Germinal center (tissue), 1 donor: ENCODE data around the gene MT1H.
"Not testable (repeated sequence)": the region's sequence is repeated elsewhere in the genome, so short reads cannot be mapped to it uniquely, and the experiment has no call there.

Experiments used
- DNase-seq: peaks from one replicate; pipeline ENCODE4 v3.0.0; 2012; ENCODE audit warnings: mixed read lengths, low spot score

Gene MT1H

GRCh38 chr16:56684926-56685590, 15.4 kb downstream of the MT1H start:
- DNase-seq: no peak

DNA sequence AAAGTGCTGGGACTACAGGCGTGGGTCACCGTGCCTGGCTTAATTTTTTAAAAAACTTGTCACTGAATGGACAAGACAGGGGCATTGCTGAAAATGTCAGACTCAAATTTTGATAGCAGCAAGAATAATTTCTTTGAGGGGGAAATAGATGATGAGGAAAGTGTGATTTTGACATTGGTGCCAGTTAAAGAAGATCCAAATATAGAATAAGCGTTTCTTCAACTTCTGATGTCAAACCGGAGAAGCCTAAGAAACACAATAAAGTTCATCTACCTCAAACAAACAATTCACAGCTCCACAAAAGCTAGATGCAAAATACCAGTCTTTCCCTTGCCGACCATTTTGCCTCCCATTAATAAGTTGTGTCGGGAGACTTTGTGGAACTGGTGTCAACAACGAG, 17.1 kb downstream of the MT1H start:
- DNase-seq: no peak

GRCh38 chr16:56688762-56689161, 19.1 kb downstream of the MT1H start:
- DNase-seq: no peak

- DNase-seq: no peak
Observed at GRCh38 chr16:56689171-56689570, 19.6 kb downstream of the MT1H start.

- DNase-seq: no peak
Observed at GRCh38 chr16:56690420-56691122, 21.0 kb downstream of the MT1H start.

GRCh38 chr16:56691885-56692284, 22.3 kb downstream of the MT1H start:
- DNase-seq: no peak

- no peak for DNase-seq
Observed at GRCh38 chr16:56695246-56695645, 25.6 kb downstream of the MT1H start.

GRCh38 chr16:56697456-56698155, 28.0 kb downstream of the MT1H start:
- DNase-seq: no peak

- DNase-seq: no peak
Observed at GRCh38 chr16:56700195-56700594, 30.6 kb downstream of the MT1H start.

- no peak for DNase-seq
Observed at GRCh38 chr16:56700631-56701030, 31.0 kb downstream of the MT1H start.

- no peak for DNase-seq
Observed at GRCh38 chr16:56701534-56701933, 31.9 kb downstream of the MT1H start.

- no peak for DNase-seq
Observed at GRCh38 chr16:56702836-56703235, 33.2 kb downstream of the MT1H start.

DNA sequence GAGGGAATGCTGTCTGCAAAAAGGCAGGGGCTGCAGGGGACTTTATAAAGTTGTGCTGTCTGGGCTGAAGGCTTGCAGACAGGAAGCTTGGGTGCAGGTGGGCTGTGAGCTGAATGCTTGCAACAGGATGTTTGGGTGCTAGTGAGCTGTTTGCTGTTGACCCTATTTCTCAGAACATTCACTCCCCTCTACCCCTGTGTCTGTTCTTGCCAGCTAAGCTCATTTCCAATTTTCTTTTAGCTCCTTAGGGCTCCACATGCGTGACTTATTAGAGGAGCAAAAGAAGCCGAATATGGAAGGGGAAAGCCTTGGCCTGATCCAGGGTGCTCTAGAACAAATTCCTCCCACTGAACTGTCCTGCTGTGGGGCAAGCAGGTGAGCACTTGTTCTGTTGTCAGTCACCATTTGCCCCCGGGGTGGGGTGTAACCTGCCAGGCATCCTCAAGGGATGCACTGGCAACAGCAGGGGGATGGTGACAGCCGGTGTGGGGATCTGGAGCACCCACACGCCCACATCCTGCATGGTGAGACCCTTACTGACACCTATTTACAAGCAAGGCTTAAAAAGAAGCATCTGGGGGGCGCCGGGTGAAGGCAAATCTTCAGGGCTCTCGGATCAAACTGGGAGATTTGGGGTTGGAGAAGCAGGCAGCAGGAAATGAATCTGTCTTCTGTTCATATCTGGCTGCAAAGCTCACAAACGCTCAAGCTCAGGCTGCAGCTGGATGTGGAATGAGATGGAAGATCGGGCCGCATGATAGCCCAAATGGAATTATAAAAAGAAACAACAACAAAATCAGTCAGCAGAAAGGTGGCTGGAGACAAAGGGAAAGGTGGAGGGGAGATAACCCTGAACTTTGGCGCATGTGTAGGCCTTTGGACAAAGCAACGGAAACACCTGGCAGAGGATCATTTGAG, 39.2 kb downstream of the MT1H start:
- no peak for DNase-seq

DNA sequence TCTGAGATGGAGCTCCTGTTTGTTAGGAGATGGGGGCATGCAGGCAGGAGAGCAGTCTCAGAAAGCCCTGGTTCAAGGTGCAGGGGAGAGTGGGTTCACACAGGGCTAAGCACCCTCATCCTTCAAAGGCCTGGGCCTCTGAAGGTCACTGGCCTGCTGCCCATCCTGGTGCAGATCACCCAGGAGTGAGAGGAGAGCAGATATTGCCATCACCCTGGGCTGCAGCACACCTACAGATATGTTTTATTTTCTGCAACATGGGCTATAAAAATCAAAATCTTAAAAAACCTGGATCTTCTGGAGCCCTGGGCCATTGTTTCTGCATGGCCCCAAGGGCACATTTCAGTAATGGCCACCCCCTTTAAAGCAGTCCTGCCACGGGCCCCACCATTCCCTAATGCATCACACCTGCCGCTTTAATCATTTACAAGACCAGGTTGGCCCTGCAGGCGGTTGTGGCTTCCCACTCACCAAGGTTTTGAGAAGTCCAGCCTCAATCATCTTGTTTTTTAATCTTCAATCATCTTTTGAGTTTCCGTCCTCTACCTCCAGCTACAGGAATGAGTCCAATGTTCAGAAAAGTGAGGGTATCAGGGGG, 39.9 kb downstream of the MT1H start:
- no peak for DNase-seq

GRCh38 chr16:56710181-56710737, 40.6 kb downstream of the MT1H start:
- DNase-seq: no peak

DNA sequence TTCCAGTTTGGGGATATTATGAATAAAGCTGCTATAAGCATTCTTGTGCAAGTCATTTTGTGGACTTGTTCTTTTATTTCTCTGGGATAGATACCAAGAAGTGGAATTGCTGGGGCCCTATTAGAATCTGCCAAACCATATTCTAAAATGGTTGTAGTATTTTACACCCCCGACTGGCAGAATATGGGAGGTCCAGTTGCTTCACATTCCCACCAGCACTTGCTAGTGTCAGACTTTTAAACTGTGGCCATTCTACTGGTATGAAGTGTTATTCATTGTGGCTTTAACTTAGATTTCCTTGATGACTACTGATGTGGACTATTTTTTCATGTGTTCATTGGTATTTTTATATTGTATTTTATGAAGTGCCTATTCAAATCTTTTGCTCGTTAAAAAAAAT, 42.2 kb downstream of the MT1H start:
- DNase-seq: no peak

- no peak for DNase-seq
Observed at GRCh38 chr16:56713794-56714193, 44.2 kb downstream of the MT1H start.

DNA sequence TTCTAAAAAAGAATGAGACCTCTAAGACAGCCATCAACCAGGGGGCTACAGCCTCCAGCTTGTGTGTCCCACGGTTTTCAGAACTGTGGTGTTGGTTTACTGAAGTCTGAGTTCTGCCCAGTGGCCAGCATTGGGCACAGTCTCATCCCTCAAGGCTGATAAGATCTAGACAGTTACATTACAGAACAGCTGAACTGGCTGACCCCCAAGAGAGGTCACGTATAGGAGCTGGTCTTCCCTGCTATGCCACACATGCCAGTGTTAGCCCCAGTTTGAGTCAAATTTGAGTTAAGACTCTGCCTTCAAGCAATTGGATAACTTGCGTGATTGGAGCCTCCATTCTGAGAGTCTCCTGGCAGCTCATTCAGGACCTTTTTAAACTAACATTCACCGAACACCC, 45.5 kb downstream of the MT1H start:
- DNase-seq: no peak

GRCh38 chr16:56716761-56717160, 47.1 kb downstream of the MT1H start:
- DNase-seq: no peak

DNA sequence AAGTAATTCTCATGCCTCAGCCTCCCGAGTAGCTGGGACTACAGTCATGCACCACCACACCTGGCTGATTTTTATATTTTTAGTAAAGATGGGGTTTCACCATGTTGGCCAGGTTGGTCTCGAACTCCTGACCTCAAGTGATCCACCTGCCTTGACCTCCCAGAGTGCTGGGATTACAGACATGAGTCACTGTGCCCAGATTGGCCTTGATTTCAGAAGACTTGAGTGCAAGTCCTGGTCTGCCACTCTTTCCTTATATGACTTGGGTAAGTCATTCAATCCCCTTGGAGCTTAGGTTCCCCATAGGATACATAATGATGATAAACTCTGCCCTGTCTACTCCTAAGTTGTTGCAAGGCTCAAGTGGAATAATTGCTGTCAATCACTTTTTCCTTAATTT, 47.9 kb downstream of the MT1H start:
- DNase-seq: not testable (repeated sequence)
